ENCODE data around the gene TRAPPC13.
"Not testable (repeated sequence)": the region's sequence is repeated elsewhere in the genome, so short reads cannot be mapped to it uniquely, and the experiment has no call there.

Gene TRAPPC13

GRCh38 chr5:65668696-65669095, 43.9 kb downstream of the TRAPPC13 start:
- DNase-seq (no peak), ATAC-seq (ENCODE audit: insufficient read depth, low read depth) (no peak)
- Histone ChIP-seq H3K79me2 (ENCODE audit: insufficient read depth, low read length) (no peaks in the 10 kb centered on the region), H3K9me3 (ENCODE audit: insufficient read depth, low read length, severe bottlenecking) (no peaks in the 10 kb centered on the region), H3K27me3 (ENCODE audit: insufficient read depth, low read length, poor library complexity) (no peaks in the 10 kb centered on the region), H3K4me2 (ENCODE audit: insufficient read depth, low read length) (no peak overlapping the region), H3K4me3 (ENCODE audit: low read depth in 1 of 2, low read length in 2 of 2) (no peak overlapping the region), H2AFZ (ENCODE audit: low read depth, low read length) (no peak overlapping the region), H3K36me3 (ENCODE audit: insufficient read depth, low read length) (peaks cover 17% of the 10 kb centered on the region; the same call in 1 of the 2 replicates), H3K9ac (ENCODE audit: low read depth, low read length) (no peak overlapping the region), H4K20me1 (ENCODE audit: insufficient read depth, low read length) (no peaks in the 10 kb centered on the region), H3K27ac (ENCODE audit: low read length) (no peak overlapping the region), H3K4me1 (ENCODE audit: insufficient read depth, low read length) (no peaks in the 10 kb centered on the region)
- no peak for TF ChIP-seq EZH2 (IDR thresholded peaks at IDR 0.05; ENCODE audit: borderline replicate concordance, low read depth, low read length, severe bottlenecking)
- TF ChIP-seq CTCF (IDR thresholded peaks at IDR 0.05; ENCODE audit: borderline replicate concordance, extremely low read depth, low read length, poor library complexity, severe bottlenecking), result no peak

GRCh38 chr5:65672796-65673195, 48.0 kb downstream of the TRAPPC13 start:
- no peak overlapping the region for H3K9ac ChIP-seq (ENCODE audit: low read depth, low read length)
- DNase-seq, result no peak

GRCh38 chr5:65674749-65675148, 49.9 kb downstream of the TRAPPC13 start:
- Histone ChIP-seq H3K79me2 (ENCODE audit: insufficient read depth, low read length) (no peaks in the 10 kb centered on the region), H3K27me3 (ENCODE audit: insufficient read depth, low read length, poor library complexity) (no peaks in the 10 kb centered on the region), H2AFZ (ENCODE audit: low read depth, low read length) (no peak overlapping the region), H3K4me1 (ENCODE audit: insufficient read depth, low read length) (no peaks in the 10 kb centered on the region), H3K4me2 (ENCODE audit: insufficient read depth, low read length) (no peak overlapping the region), H3K27ac (ENCODE audit: low read length) (no peak overlapping the region), H3K9me3 (ENCODE audit: insufficient read depth, low read length, severe bottlenecking) (no peaks in the 10 kb centered on the region), H4K20me1 (ENCODE audit: insufficient read depth, low read length) (no peaks in the 10 kb centered on the region), H3K9ac (ENCODE audit: low read depth, low read length) (no peak overlapping the region), H3K4me3 (ENCODE audit: low read depth in 1 of 2, low read length in 2 of 2) (no peak overlapping the region), H3K36me3 (ENCODE audit: insufficient read depth, low read length) (peaks cover 10% of the 10 kb centered on the region; the same call in 1 of the 2 replicates)
- TF ChIP-seq EZH2 (IDR thresholded peaks at IDR 0.05; ENCODE audit: borderline replicate concordance, low read depth, low read length, severe bottlenecking) (no peak), CTCF (IDR thresholded peaks at IDR 0.05; ENCODE audit: borderline replicate concordance, extremely low read depth, low read length, poor library complexity, severe bottlenecking) (no peak)
- ATAC-seq (ENCODE audit: insufficient read depth, low read depth) (no peak), DNase-seq (no peak)

More at GRCh38 chr5:65672796-65673195, 48.0 kb downstream of the TRAPPC13 start:
- ATAC-seq (ENCODE audit: insufficient read depth, low read depth), result no peak
- H3K79me2 ChIP-seq (ENCODE audit: insufficient read depth, low read length), result no peaks in the 10 kb centered on the region
- no peak overlapping the region for H3K4me3 ChIP-seq (ENCODE audit: low read depth in 1 of 2, low read length in 2 of 2)
- H3K27ac ChIP-seq (ENCODE audit: low read length), result no peak overlapping the region
- H2AFZ ChIP-seq (ENCODE audit: low read depth, low read length), result no peak overlapping the region
- H3K9me3 ChIP-seq (ENCODE audit: insufficient read depth, low read length, severe bottlenecking), result no peaks in the 10 kb centered on the region
- H3K4me2 ChIP-seq (ENCODE audit: insufficient read depth, low read length), result no peak overlapping the region
- H3K36me3 ChIP-seq (ENCODE audit: insufficient read depth, low read length), result peaks cover 8% of the 10 kb centered on the region; the same call in 1 of the 2 replicates
- H3K4me1 ChIP-seq (ENCODE audit: insufficient read depth, low read length), result no peaks in the 10 kb centered on the region
- TF ChIP-seq EZH2 (IDR thresholded peaks at IDR 0.05; ENCODE audit: borderline replicate concordance, low read depth, low read length, severe bottlenecking) (no peak), CTCF (IDR thresholded peaks at IDR 0.05; ENCODE audit: borderline replicate concordance, extremely low read depth, low read length, poor library complexity, severe bottlenecking) (no peak)
- H4K20me1 ChIP-seq (ENCODE audit: insufficient read depth, low read length), result no peaks in the 10 kb centered on the region
- H3K27me3 ChIP-seq (ENCODE audit: insufficient read depth, low read length, poor library complexity), result no peaks in the 10 kb centered on the region

GRCh38 chr5:65676056-65676455, 51.2 kb downstream of the TRAPPC13 start:
- not testable (repeated sequence) for H4K20me1 ChIP-seq (ENCODE audit: insufficient read depth, low read length); ATAC-seq (ENCODE audit: insufficient read depth, low read depth); H3K4me3 ChIP-seq (ENCODE audit: low read depth in 1 of 2, low read length in 2 of 2); DNase-seq; H3K9me3 ChIP-seq (ENCODE audit: insufficient read depth, low read length, severe bottlenecking); H3K79me2 ChIP-seq (ENCODE audit: insufficient read depth, low read length); H3K27me3 ChIP-seq (ENCODE audit: insufficient read depth, low read length, poor library complexity); H3K9ac ChIP-seq (ENCODE audit: low read depth, low read length); H3K4me1 ChIP-seq (ENCODE audit: insufficient read depth, low read length); H3K4me2 ChIP-seq (ENCODE audit: insufficient read depth, low read length); H2AFZ ChIP-seq (ENCODE audit: low read depth, low read length); H3K27ac ChIP-seq (ENCODE audit: low read length)
- peaks cover 12% of the 10 kb centered on the region; the same call in 1 of the 2 replicates for H3K36me3 ChIP-seq (ENCODE audit: insufficient read depth, low read length)
